SK-N-SH (cell line): ENCODE results near the gene DENND1A. TPM values are rescaled to one million over a fixed set of nuclear protein-coding genes. Genes with fewer than 3 reads are reported as not detected.

ENCODE experiments used
- CTCF ChIA-PET: fragments of 300-600, 350-600 bp; formaldehyde crosslinking; extraction: SDS; loops from one replicate; lab custom pipeline; 2021; lab: Yijun Ruan, JAX
- POLR2A ChIA-PET: fragments of 350-600 bp; sonication (Branson Sonifier 250); formaldehyde crosslinking; extraction: SDS; loops from one replicate; lab custom pipeline; 2020; ENCODE audit warnings: antibody characterized with exemption, inconsistent platforms; lab: Yijun Ruan, JAX
- DNase-seq: peaks from one replicate; pipeline ENCODE4 v3.0.0; 2012
- H2AFZ ChIP-seq: fragments of 200-600 bp; sonication (generic); 2 replicates; pipeline ENCODE4 v1.8.1; 2016; ENCODE audit warnings: antibody characterized with exemption, mild to moderate bottlenecking, low read depth
- H3F3A ChIP-seq: fragments of 200-600 bp; sonication (generic); replicated peaks from 2 replicates; pipeline ENCODE3; 2016; ENCODE audit warnings: antibody characterized with exemption, mild to moderate bottlenecking; ENCODE audit not compliant: insufficient read depth
- H3K27ac ChIP-seq, 2 experiments: fragments of 200-500 bp in 1 of 2; fragments of 200-600 bp in 1 of 2; sonication (Bioruptor generic) in 1 of 2; sonication (generic), shearing (Covaris generic) in 1 of 2; 2 replicates each; pipeline versions ENCODE4 v1.5.1 to v1.6.1; 2014 to 2016; ENCODE audit warnings: low read depth in 2 of 2, inconsistent platforms in 1 of 2, low read length in 1 of 2, mild to moderate bottlenecking in 1 of 2, mixed read lengths in 1 of 2
- H3K27me3 ChIP-seq: fragments of 200-600 bp; sonication (generic), shearing (Covaris generic); 2 replicates; pipeline ENCODE4 v1.6.1; 2016; ENCODE audit warnings: mixed run types; ENCODE audit not compliant: insufficient read depth
- H3K36me3 ChIP-seq, 2 experiments: fragments of 200-500 bp in 1 of 2; fragments of 200-600 bp in 1 of 2; sonication (Bioruptor generic) in 1 of 2; sonication (generic) in 1 of 2; replicated peaks in 1 of 2; 2 replicates each; pipeline versions ENCODE3 to v1.5.1; 2014 to 2016; ENCODE audit warnings: low read length in 1 of 2, mild to moderate bottlenecking in 1 of 2; ENCODE audit not compliant: insufficient read depth in 2 of 2, control insufficient read depth in 1 of 2
- H3K4me1 ChIP-seq, 2 experiments: fragments of 200-500 bp in 1 of 2; fragments of 200-600 bp in 1 of 2; sonication (Bioruptor generic) in 1 of 2; sonication (generic), shearing (Covaris generic) in 1 of 2; 2 replicates each; pipeline versions ENCODE4 v1.5.1 to v1.6.1; 2014 to 2016; ENCODE audit warnings: low read depth in 1 of 2, low read length in 1 of 2, mixed run types in 1 of 2; ENCODE audit not compliant: insufficient read depth in 2 of 2, control insufficient read depth in 1 of 2
- H3K4me2 ChIP-seq: fragments of 200-600 bp; sonication (generic), shearing (Covaris generic); 2 replicates; pipeline ENCODE4 v1.6.1; 2017; ENCODE audit warnings: mixed run types
- H3K4me3 ChIP-seq, 2 experiments: fragments of 200-500 bp in 1 of 2; fragments of 200-600 bp in 1 of 2; sonication (Bioruptor generic) in 1 of 2; sonication (generic), shearing (Covaris generic) in 1 of 2; 2 replicates each; pipeline versions ENCODE4 v1.5.1 to v1.8.1; 2014 to 2016; ENCODE audit warnings: low read depth in 2 of 2, inconsistent platforms in 1 of 2, low read length in 1 of 2, mild to moderate bottlenecking in 1 of 2, mixed read lengths in 1 of 2, moderate library complexity in 1 of 2
- H3K79me2 ChIP-seq: fragments of 200-600 bp; sonication (generic); 2 replicates; pipeline ENCODE4 v1.8.1; 2017; ENCODE audit warnings: mild to moderate bottlenecking; ENCODE audit not compliant: insufficient read depth
- H3K9ac ChIP-seq: fragments of 200-600 bp; sonication (generic); 2 replicates; pipeline ENCODE4 v1.6.1; 2017; ENCODE audit warnings: mixed run types
- H3K9me2 ChIP-seq: fragments of 200-600 bp; sonication (generic); 2 replicates; pipeline ENCODE4 v1.6.1; 2017; ENCODE audit warnings: mixed run types
- H3K9me3 ChIP-seq: fragments of 200-600 bp; sonication (generic); 2 replicates; pipeline ENCODE4 v1.6.1; 2017; ENCODE audit warnings: mixed run types, mild to moderate bottlenecking, moderate library complexity
- H4K20me1 ChIP-seq: fragments of 200-600 bp; sonication (generic); 2 replicates; pipeline ENCODE4 v1.6.1; 2017; ENCODE audit warnings: mild to moderate bottlenecking, mixed run types; ENCODE audit not compliant: insufficient read depth
- CHD2 ChIP-seq: fragments of 150-350 bp; IDR thresholded peaks from 2 replicates; pipeline ENCODE4 v1.6.1; 2018; ENCODE audit warnings: low read length; ENCODE audit not compliant: partially characterized antibody
- ELF1 ChIP-seq: IDR thresholded peaks from 2 replicates; pipeline ENCODE4 v1.4.0; 2012
- EP300 ChIP-seq, 2 experiments: IDR thresholded peaks; 2 replicates each; pipeline versions ENCODE4 v1.4.0 to v1.6.1; 2012; ENCODE audit warnings: borderline replicate concordance in 1 of 2, low read depth in 1 of 2, low read length in 1 of 2
- EZH2phosphoT487 ChIP-seq: fragments of 200-600 bp; sonication (generic); IDR thresholded peaks from 2 replicates; pipeline ENCODE4 v1.6.1; 2017; ENCODE audit warnings: low read depth, mixed run types, mild to moderate bottlenecking, antibody characterized with exemption, moderate library complexity, borderline replicate concordance
- FOXJ3 ChIP-seq: sonication (generic); formaldehyde crosslinking; IDR thresholded peaks from 2 replicates; pipeline ENCODE4 v1.5.1; 2020; ENCODE audit warnings: mild to moderate bottlenecking, missing genetic modification reagents
- GABPA ChIP-seq: IDR thresholded peaks from 2 replicates; pipeline ENCODE4 v1.4.0; 2012; ENCODE audit warnings: low read depth, mild to moderate bottlenecking
- GATA2 ChIP-seq: sonication (generic); formaldehyde crosslinking; IDR thresholded peaks from 2 replicates; pipeline ENCODE4 v1.5.0; 2020; ENCODE audit warnings: mild to moderate bottlenecking, missing genetic modification reagents
- NFIC ChIP-seq: IDR thresholded peaks from 2 replicates; pipeline ENCODE4 v1.4.0; 2012; ENCODE audit warnings: borderline replicate concordance
- NRF1 ChIP-seq: IDR thresholded peaks from 2 replicates; pipeline ENCODE4 v1.6.1; 2012; ENCODE audit warnings: low read depth, mild to moderate bottlenecking, low read length
- RFX5 ChIP-seq: IDR thresholded peaks from 2 replicates; pipeline ENCODE4 v1.6.1; 2012; ENCODE audit warnings: mild to moderate bottlenecking, improper control_type of control experiment, low read length
- RXRA ChIP-seq: IDR thresholded peaks from 2 replicates; pipeline ENCODE4 v1.4.0; 2012; ENCODE audit warnings: low read depth, mild to moderate bottlenecking, borderline replicate concordance
- SMC3 ChIP-seq: IDR thresholded peaks from 2 replicates; pipeline ENCODE4 v1.6.1; 2012; ENCODE audit warnings: low read depth, low read length, improper control_type of control experiment
- TAF1 ChIP-seq: IDR thresholded peaks from 2 replicates; pipeline ENCODE4 v1.6.1; 2012; ENCODE audit warnings: low read depth, mild to moderate bottlenecking, low read length, moderate library complexity, borderline replicate concordance
- WGBS: methylation state at CpG from one replicate; pipeline ENCODE4 v1.1.6; 2017; ENCODE audit warnings: low lambda C conversion rate; 5-methylcytosine and 5-hydroxymethylcytosine counted together
- polyA plus RNA-seq, 3 experiments: library from polyadenylated mRNA; depleted of rRNA; stranded (reverse); fragments of >200 nt; gene quantifications; 2 replicates each; pipeline ENCODE4 v1.2.3, GENCODE V29; 2012
- TF ChIP-seq, protein P1 (sequence below): fragments of 150-350 bp; IDR thresholded peaks from 2 replicates; pipeline ENCODE4 v1.6.1; 2016; ENCODE audit warnings: mild to moderate bottlenecking, low read depth, low read length
- TF ChIP-seq, protein P2 (sequence below): IDR thresholded peaks from 2 replicates; pipeline ENCODE4; 2012
- TF ChIP-seq, protein P3 (sequence below): IDR thresholded peaks from 2 replicates; pipeline ENCODE4 v1.4.0; 2012; ENCODE audit warnings: low read depth, borderline replicate concordance
- TF ChIP-seq, protein P4 (sequence below): IDR thresholded peaks from 2 replicates; pipeline ENCODE4 v1.4.0; 2012; ENCODE audit warnings: low read depth

Gene DENND1A
- polyA plus RNA-seq, 1 of the 3 experiments (the other 2 are of a cell fraction) = 25.4 TPM

DNA sequence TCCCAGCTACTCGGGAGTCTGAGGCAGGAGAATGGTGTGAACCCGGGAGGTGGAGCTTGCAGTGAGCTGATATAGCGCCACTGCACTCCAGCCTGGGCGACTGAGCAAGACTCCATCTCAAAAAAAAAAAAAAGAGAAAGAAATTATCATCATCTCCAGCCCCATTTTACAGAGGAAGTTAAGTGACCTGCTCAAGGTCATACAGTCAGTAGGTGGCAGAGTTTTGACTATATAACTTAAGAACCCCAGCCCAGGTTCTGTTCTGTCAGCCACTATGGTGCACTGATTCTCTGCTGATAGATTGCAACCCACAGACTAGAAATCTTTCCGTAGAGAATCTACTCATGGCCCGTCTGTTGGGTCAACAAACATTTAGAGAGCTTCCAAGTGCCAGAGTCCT lies 25.7 kb upstream of the DENND1A start:
- no peak overlapping the region for H2AFZ ChIP-seq
- no peak overlapping the region for H3K4me3 ChIP-seq
- H3K4me1 ChIP-seq = no peaks in the 10 kb centered on the region
- H3K27me3 ChIP-seq = peaks cover 5% of the 10 kb centered on the region
- no peak for DNase-seq
- no peaks in the 10 kb centered on the region for H3K9me3 ChIP-seq
- 73% methylated on average over 6 of the region's 6 CpGs for WGBS
- no peaks in the 10 kb centered on the region for H3K9me2 ChIP-seq
- H3K79me2 ChIP-seq = no peaks in the 10 kb centered on the region
- ChIA-PET POLR2A (no interaction called here), CTCF (no interaction called here)
- H3K4me2 ChIP-seq = no peak overlapping the region
- TF ChIP-seq RFX5 = no peak
- TF ChIP-seq NRF1 = no peak
- TF ChIP-seq GATA2 = no peak
- no peak for TF ChIP-seq ELF1
- no peak for TF ChIP-seq SMC3
- TF ChIP-seq NFIC = no peak
- TF ChIP-seq, protein P1, sequence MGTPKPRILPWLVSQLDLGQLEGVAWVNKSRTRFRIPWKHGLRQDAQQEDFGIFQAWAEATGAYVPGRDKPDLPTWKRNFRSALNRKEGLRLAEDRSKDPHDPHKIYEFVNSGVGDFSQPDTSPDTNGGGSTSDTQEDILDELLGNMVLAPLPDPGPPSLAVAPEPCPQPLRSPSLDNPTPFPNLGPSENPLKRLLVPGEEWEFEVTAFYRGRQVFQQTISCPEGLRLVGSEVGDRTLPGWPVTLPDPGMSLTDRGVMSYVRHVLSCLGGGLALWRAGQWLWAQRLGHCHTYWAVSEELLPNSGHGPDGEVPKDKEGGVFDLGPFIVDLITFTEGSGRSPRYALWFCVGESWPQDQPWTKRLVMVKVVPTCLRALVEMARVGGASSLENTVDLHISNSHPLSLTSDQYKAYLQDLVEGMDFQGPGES = no peak
- TF ChIP-seq, protein P2, sequence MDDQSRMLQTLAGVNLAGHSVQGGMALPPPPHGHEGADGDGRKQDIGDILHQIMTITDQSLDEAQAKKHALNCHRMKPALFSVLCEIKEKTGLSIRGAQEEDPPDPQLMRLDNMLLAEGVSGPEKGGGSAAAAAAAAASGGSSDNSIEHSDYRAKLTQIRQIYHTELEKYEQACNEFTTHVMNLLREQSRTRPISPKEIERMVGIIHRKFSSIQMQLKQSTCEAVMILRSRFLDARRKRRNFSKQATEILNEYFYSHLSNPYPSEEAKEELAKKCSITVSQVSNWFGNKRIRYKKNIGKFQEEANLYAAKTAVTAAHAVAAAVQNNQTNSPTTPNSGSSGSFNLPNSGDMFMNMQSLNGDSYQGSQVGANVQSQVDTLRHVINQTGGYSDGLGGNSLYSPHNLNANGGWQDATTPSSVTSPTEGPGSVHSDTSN = no peak
- no peak for TF ChIP-seq GABPA
- TF ChIP-seq, protein P3, sequence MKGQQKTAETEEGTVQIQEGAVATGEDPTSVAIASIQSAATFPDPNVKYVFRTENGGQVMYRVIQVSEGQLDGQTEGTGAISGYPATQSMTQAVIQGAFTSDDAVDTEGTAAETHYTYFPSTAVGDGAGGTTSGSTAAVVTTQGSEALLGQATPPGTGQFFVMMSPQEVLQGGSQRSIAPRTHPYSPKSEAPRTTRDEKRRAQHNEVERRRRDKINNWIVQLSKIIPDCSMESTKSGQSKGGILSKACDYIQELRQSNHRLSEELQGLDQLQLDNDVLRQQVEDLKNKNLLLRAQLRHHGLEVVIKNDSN = no peak
- no peak for TF ChIP-seq EZH2phosphoT487
- TF ChIP-seq EP300 (IDR thresholded peaks at IDR 0.05; ENCODE audit: borderline replicate concordance in 1 of 2, low read depth in 1 of 2, low read length in 1 of 2) = no peak
- TF ChIP-seq RXRA = no peak
- TF ChIP-seq, protein P4, sequence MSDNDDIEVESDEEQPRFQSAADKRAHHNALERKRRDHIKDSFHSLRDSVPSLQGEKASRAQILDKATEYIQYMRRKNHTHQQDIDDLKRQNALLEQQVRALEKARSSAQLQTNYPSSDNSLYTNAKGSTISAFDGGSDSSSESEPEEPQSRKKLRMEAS = no peak
- TF ChIP-seq CHD2 = no peak
- TF ChIP-seq FOXJ3 (CRISPR knock-in tag) = no peak
- TF ChIP-seq TAF1 = no peak
- TF ChIP-seq, all 33 proteins: peak for 0
- Histone ChIP-seq H3K9ac (no peak overlapping the region), H3K36me3 (no peaks in the 10 kb centered on the region), H4K20me1 (no peaks in the 10 kb centered on the region), H3F3A (no peaks in the 10 kb centered on the region), H3K27ac (no peak overlapping the region)
